MCF 10A (cell line): ENCODE data around the gene KCNMA1. TPM values are rescaled to one million over a fixed set of nuclear protein-coding genes. Genes with fewer than 3 reads are reported as not detected.
A peak's percentile ranks its signal among the peaks of the same experiment; 100 is the strongest.

Source experiments
- BruUV-seq: library from RNA; stranded (reverse); fragments of 400-500 nt; replicated peaks from 2 replicates; lab custom pipeline; 2021; lab: Mats Ljungman, UMichigan
- CTCF ChIA-PET: fragments of 300-600 bp; sonication (Branson Sonifier 250); formaldehyde crosslinking; extraction: SDS; loops from one replicate; lab custom pipeline; 2021; ENCODE audit warnings: antibody characterized with exemption, inconsistent platforms; lab: Yijun Ruan, JAX
- POLR2A ChIA-PET: fragments of 300-600, 350-650 bp; sonication (Branson Sonifier 250); formaldehyde crosslinking; extraction: SDS; loops from one replicate; lab custom pipeline; 2020; ENCODE audit warnings: antibody characterized with exemption, inconsistent platforms; lab: Yijun Ruan, JAX
- DNase-seq: peaks from one replicate; pipeline ENCODE4 v3.0.0-alpha.2; 2018; ENCODE audit not compliant: unreplicated experiment
- H3K27ac Mint-ChIP-seq: one replicate; pipeline ENCODE4 v1.8.0; 2022; ENCODE audit warnings: mild to moderate bottlenecking, low read depth, mixed read lengths; ENCODE audit not compliant: unreplicated experiment
- H3K27me3 Mint-ChIP-seq: one replicate; pipeline ENCODE4 v1.8.0; 2022; ENCODE audit warnings: mixed read lengths; ENCODE audit not compliant: insufficient read depth, unreplicated experiment
- H3K36me3 Mint-ChIP-seq: one replicate; pipeline ENCODE4 v1.8.0; 2022; ENCODE audit warnings: mild to moderate bottlenecking, moderate library complexity, mixed read lengths; ENCODE audit not compliant: insufficient read depth, unreplicated experiment
- H3K4me1 Mint-ChIP-seq: one replicate; pipeline ENCODE4 v1.8.0; 2022; ENCODE audit warnings: mixed read lengths; ENCODE audit not compliant: insufficient read depth, unreplicated experiment
- H3K4me3 Mint-ChIP-seq: one replicate; pipeline ENCODE4 v1.8.0; 2022; ENCODE audit warnings: mild to moderate bottlenecking, moderate library complexity, mixed read lengths; ENCODE audit not compliant: unreplicated experiment
- H3K9me3 Mint-ChIP-seq: one replicate; pipeline ENCODE4 v1.8.0; 2022; ENCODE audit warnings: mixed read lengths; ENCODE audit not compliant: unreplicated experiment
- CTCF ChIP-seq: fragments of 200-600 bp; IDR thresholded peaks from one replicate; pipeline ENCODE4 v1.8.0; 2022; ENCODE audit warnings: antibody characterized with exemption, mild to moderate bottlenecking; ENCODE audit not compliant: unreplicated experiment
- intact Hi-C: fragments of 100-400 bp; cut with micrococcal nuclease; formaldehyde crosslinking; loops from 2 replicates; pipeline ENCODE4 v1.14.1; 2022
- total RNA-seq: library from RNA; stranded (reverse); gene quantifications from 2 replicates; pipeline ENCODE4 v1.2.3, GENCODE V29; 2022

Gene KCNMA1
- total RNA-seq, 1 experiment from 2014 or later: 7.5 TPM

- no peak overlapping the region for H3K4me3 Mint-ChIP-seq
- intact Hi-C loops: no loop called here
- CTCF ChIA-PET: interaction anchor here (0.9 kb wide), 1 partner anchor 73 kb away, joined by 3 read pairs; no protein-coding TSS in a partner anchor
- POLR2A ChIA-PET: interaction anchor here (0.9 kb wide), 1 partner anchor 9 kb away, joined by 3 read pairs; no protein-coding TSS in a partner anchor
- H3K27ac Mint-ChIP-seq: no peak overlapping the region
- H3K36me3 Mint-ChIP-seq: no peaks in the 10 kb centered on the region
- no peaks in the 10 kb centered on the region for H3K4me1 Mint-ChIP-seq
- no peak for DNase-seq
- no peak for TF ChIP-seq CTCF
- no peaks in the 10 kb centered on the region for H3K9me3 Mint-ChIP-seq
- no peaks in the 10 kb centered on the region for H3K27me3 Mint-ChIP-seq
- no TSS peak for BruUV-seq
Measured at GRCh38 chr10:77037735-77038403, 599.7 kb downstream of the KCNMA1 start.

- no peak overlapping the region for H3K27ac Mint-ChIP-seq
- ChIA-PET POLR2A (interaction anchor here (0.6 to 0.9 kb wide), 2 partner anchors 8 to 13 kb away, joined by 3 read pairs; no protein-coding TSS in a partner anchor), CTCF (interaction anchor here (0.7 kb wide), 1 partner anchor 21 kb away, joined by 3 read pairs; no protein-coding TSS in a partner anchor)
- no peaks in the 10 kb centered on the region for H3K4me1 Mint-ChIP-seq
- no peaks in the 10 kb centered on the region for H3K27me3 Mint-ChIP-seq
- no peaks in the 10 kb centered on the region for H3K9me3 Mint-ChIP-seq
- no peaks in the 10 kb centered on the region for H3K36me3 Mint-ChIP-seq
- no peak overlapping the region for H3K4me3 Mint-ChIP-seq
- BruUV-seq: no TSS peak
- peak; percentile 61 for TF ChIP-seq CTCF
- intact Hi-C loops: no loop called here
- peak; percentile 34 for DNase-seq
Measured at GRCh38 chr10:77036993-77037734, 600.4 kb downstream of the KCNMA1 start.

- Mint-ChIP-seq H3K9me3 (no peaks in the 10 kb centered on the region), H3K4me3 (no peak overlapping the region), H3K4me1 (no peaks in the 10 kb centered on the region), H3K27me3 (no peaks in the 10 kb centered on the region), H3K27ac (no peak overlapping the region), H3K36me3 (no peaks in the 10 kb centered on the region)
- intact Hi-C loops: no loop called here
- CTCF ChIA-PET: interaction anchor here (0.7 kb wide), 1 partner anchor 22 kb away, joined by 3 read pairs; no protein-coding TSS in a partner anchor
- BruUV-seq: no TSS peak
- no peak for DNase-seq
- TF ChIP-seq CTCF: no peak
- POLR2A ChIA-PET: no interaction called here
Measured at GRCh38 chr10:77036276-77036675, 601.3 kb downstream of the KCNMA1 start.

- H3K4me3 Mint-ChIP-seq: no peak overlapping the region
- no peaks in the 10 kb centered on the region for H3K27me3 Mint-ChIP-seq
- no peaks in the 10 kb centered on the region for H3K36me3 Mint-ChIP-seq
- DNase-seq: no peak
- intact Hi-C loops: no loop called here
- no peak overlapping the region for H3K27ac Mint-ChIP-seq
- no TSS peak for BruUV-seq
- POLR2A ChIA-PET: no interaction called here
- CTCF ChIA-PET: no interaction called here
- no peaks in the 10 kb centered on the region for H3K4me1 Mint-ChIP-seq
- TF ChIP-seq CTCF: no peak
- H3K9me3 Mint-ChIP-seq: no peaks in the 10 kb centered on the region
Measured at GRCh38 chr10:77034795-77035194, 602.8 kb downstream of the KCNMA1 start.
